HG02588 (cell line): ENCODE data around the gene PLCL2.

ENCODE experiments used
- ATAC-seq: cut with Tn5 transposase; IDR thresholded peaks from one replicate; pipeline ENCODE4 v1.9.1; 2021; ENCODE audit warnings: mild to moderate bottlenecking, moderate library complexity; ENCODE audit not compliant: unreplicated experiment

Gene PLCL2

DNA sequence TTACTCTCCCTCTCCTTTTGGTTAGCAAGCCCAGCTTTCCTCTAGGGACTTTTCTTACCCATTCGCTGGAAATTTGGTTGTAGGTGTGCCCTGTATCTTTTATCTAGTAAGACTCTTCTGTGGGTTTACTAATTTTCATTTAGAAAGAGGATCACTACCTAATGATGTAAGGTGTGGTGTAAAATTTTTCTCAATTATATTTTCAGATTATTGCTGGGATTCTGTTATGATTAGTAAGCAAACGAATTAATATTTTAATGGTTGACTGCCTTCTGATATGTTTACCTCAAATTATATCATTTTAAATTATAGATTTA lies 28.5 kb downstream of the PLCL2 start:
- no peak for ATAC-seq

DNA sequence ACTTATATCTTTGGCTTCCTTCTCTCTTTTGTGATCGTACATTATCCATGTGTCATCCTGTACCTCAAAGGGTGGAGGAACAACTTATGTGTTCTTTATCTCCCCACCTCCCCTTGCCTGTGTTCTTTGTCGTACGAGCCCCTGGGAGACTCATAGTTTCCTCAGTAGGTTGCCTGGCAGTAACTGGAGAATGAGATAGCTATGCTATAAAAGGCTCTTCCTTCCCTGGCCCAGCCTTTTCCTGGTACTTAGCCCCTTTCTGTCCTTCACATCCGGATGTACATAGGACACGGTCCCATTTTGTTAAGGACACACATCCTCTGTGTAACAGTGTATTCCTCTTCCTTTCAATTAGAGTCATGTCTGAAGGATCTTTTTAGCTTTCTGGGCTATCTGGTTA lies 32.1 kb downstream of the PLCL2 start:
- ATAC-seq: no peak

DNA sequence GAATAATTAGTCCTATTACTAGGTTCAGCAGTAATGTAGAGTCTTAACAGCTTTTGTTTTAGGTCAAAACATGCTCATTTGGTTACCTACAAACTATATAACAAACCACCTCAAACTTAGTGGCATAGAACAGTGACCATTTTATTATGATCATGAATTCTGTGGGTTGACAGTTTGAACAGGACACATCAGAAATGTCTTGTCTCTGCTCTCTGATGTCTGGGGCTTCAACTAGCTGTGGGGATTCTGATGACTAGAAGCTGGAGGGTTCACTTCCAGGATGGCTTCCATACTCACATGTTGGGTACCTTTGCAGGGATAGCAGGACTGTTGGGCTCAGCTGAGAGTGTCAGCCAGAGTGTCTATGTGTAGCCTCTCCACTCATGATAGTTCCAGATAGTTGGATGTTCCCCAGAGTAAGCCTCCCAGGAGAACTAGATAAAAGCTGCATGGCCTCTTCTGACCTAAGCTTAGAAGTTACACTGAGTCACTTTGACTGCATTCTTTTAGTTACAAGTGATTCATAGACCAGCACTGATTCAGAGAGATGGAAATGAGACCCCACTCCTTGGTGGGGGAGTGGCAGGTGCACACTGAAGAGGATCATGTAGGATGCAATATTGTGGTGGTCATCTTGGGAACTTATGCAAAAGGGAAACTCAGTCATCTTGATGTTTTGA lies 32.6 kb downstream of the PLCL2 start:
- no peak for ATAC-seq

DNA sequence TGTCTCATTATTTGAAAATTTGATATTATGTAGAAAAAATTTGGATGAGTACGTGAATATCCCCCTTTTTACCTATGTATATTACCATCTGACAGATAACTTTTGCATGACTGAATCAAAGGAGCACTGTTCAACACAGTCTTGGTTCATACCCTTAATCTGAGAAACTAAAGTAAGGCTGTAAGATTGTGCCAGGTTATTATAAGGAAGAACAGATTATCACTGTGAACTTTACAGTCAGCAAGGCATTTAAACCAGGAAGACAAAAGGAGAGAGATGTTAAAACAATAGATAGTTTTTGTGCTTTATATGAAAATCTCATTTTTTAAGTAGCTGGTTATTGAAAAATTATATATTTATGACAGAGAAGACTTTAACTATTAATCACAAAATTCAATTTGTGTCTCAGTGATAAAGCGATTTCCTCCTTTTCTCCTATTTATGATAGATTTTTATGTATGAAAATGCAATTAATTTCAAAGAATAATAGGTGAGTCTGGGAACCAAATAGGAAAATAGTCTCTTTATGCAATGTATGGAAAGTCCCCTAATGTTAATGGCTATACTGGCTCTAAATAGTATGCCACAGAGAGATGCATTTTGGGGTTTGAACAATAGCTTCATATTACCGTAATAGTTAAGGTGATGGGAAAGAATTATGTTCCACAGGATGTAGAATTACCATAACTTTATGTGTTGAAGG lies 33.4 kb downstream of the PLCL2 start:
- no peak for ATAC-seq

DNA sequence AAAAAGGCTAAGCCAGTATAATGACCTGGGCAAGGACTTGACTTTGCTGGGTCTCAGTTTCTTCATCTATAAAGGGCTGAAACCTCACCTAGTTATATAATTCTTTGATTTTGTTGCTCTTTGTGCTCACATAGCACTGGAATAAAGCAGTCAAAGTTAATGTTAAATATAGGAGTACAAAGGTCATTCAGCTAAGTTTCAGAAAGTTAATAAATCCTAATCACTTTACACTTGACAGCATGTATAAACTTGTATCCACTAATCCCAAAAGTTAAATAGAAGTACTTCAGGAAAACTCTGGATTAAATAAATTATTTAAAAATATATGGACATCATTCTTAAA lies 33.9 kb downstream of the PLCL2 start:
- no peak for ATAC-seq

DNA sequence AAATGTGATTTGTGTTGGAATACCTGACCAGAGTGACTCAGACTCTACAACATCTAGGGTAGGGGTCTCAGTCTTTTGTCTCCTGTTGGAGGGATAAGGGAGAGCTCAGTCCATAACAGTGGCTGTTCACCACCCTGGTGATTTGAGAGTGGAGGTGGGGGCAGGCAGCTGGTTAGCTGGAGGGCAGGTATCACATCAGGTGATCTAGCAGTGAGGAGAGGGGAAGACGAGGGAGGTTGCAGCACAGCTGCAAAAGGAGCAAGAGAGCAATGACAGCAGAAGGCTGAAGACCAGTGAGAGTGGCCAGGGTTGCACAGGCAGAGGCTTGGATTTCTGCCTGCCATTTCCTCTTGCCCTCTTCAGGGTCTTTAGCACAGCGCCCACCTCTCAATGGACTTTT lies 38.4 kb downstream of the PLCL2 start:
- no peak for ATAC-seq

DNA sequence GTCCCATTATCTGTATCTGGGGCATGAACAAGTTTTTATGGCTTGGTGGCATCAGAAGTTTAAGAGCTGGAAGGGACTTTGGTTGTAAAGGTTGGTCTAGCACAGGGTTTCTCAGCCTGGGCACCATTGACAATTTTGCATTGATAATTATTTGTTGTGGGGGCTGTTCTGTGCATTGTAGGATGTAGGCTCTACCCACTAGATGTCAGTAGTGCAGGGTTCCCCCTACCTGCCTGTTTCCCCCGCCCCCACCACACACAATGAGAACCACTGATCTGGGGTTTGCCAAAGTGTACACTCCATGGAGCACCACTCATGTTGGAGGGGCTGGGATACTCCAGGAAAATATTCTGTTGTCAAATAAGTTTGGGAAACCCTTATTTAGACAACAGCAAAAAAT lies 42.7 kb downstream of the PLCL2 start:
- ATAC-seq: no peak

DNA sequence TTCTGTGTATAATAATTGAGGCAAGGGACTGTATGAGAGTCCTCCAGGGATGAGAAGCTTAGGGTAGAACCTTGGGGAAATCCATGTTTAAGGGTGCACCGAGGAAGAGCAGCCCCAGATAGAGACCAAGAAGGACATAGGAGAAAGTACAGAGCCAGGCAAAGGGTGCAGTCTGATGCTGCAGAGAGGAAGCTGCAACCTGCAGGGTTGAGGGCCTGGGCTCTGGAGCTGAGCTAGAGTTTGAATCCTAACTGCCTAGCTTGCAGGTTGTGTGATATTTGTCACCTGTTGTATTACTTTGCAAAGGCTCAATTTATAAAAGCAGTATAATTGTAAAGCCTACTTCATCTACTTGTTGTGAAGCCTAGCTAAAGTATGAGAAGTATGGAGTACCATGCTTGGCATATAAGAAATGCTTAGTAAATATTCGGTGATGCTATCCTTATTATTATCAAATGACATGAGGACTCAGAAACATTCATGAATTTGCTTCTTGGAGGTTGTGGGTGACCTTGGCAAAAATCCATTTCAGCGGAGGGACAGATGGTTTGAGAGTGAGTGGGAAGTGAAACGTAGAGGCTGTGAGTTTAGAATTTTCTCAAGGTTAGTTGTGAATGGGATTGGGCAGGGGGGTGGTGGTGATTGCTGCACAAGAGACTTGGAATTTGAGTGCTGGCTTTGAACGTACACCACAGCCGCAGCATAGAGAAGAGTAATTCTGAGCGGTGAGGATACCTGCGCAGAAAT lies 43.8 kb downstream of the PLCL2 start:
- no peak for ATAC-seq

DNA sequence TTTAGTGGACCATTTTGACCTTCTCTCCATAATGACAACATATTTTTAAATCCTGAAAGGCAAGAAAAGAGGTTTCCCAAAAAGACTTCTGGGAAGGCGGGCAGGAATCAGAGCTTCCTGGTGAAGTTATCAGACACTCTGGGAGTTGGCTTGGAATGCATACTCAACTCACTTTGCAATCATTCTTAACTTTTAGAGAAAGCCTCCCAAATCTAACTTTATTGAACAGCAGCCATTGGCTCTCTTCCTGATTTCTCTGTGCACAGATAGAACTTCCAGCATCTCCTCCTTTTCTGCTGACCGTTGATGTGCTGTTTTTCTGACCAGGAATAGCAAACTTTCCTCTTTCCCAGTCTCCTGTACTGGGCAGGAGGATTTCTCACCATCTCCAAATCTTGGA lies 44.6 kb downstream of the PLCL2 start:
- no peak for ATAC-seq

DNA sequence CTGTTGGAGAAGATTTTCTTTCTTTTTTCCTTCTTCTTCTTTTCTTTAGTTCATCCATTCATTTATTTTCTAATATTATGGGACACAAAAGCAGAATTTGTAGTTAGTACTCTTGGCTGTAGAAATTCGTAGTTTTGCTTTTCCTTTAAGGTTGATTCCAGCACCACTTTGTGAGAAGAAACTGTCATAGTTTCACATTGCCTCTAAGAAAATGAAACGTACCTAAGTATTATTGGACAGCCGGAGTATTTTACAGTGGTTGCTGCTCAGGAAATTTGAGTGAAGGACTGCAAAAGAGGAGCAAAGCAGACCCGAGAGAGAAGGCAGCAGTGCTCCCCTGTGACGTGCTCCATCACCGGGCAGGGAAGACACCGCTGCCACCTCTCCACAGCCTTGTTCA lies 48.1 kb downstream of the PLCL2 start:
- no peak for ATAC-seq

DNA sequence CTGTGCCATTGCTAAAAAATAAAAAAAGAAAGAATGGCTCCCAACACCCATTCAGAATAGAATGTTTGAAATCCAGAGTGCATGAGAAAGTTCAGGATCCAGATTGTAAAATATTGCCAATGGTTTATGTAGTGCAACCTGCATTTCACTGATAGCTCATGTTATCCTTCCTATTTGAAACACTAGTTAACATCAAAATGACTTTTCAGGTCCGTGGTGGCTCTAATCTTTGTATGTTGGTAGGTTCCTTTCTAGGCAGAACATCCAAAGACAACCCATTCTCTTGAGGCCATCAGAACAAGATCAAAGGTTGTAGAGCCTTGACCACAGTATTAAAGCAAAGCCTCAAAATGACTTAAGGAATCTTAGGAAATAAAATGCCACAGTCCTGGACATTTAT lies 51.0 kb downstream of the PLCL2 start:
- no peak for ATAC-seq

DNA sequence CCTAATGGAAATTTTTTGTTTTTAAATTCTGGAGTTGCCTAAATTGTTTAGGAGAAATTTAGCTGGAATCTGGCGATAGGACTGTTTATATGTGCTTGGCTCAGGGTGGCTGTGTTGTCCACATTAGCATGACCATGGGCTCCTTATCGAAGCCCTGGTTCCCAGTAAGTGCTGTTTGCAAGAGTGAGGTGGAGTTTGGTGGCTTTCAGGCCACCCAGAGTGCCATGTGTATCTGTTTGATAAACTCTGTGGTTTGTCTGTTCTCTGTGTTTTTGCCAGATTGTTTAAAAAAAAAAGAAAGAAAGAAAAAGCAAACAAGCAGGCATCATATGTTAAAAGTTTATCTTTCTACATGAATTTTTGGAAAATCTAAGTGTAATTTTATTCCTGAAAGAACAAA lies 51.5 kb downstream of the PLCL2 start:
- ATAC-seq: no peak

DNA sequence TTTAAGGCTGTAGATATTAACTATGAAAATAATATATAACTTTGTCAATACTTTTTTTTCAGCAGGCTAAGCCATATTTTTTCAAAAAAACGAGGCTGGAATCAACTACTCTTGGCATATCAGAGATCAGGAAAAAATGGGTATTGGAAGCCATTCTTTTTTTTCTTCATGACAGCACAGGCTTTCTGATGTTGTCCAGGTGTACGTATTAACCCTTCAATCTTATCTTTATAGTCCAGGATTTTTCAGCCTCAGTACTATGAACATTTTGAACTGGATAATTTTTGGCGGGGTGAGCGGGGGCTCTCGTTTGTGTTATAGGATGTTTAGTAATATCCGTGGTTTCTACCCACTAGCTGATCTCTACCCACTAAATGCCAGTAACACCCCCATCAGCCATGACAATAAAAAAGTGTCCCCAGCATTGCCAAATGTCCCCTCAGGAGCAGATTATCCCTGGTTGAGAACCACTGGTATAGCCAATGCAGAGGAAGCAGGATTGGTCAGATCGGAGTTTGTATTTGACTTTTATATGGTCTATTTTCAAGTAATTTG lies 52.0 kb downstream of the PLCL2 start:
- ATAC-seq: no peak

DNA sequence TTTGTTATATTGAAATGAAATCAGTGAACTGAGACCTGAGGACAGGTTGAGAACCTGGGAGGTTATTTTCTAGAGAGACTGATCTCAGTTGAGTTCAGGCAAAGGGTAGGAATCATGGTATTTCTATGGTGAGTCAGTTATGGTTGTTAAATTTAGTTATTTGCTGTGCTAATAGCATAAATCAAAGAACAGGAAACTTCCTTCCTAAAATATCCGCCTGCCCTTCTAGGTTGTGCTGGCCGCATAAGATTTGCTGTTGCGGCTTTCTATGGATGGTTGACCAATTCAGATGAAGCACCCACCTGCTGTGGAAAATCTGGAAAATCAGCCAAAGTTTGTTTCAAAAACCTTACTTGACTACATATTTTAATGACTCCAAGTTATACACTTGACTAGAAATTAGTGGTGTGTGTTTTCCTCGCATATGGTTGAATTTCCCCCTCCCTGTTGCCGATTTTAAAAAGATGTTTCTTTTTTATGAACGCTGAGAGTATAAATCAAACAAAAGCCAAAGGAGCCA lies 52.6 kb downstream of the PLCL2 start:
- ATAC-seq: no peak

DNA sequence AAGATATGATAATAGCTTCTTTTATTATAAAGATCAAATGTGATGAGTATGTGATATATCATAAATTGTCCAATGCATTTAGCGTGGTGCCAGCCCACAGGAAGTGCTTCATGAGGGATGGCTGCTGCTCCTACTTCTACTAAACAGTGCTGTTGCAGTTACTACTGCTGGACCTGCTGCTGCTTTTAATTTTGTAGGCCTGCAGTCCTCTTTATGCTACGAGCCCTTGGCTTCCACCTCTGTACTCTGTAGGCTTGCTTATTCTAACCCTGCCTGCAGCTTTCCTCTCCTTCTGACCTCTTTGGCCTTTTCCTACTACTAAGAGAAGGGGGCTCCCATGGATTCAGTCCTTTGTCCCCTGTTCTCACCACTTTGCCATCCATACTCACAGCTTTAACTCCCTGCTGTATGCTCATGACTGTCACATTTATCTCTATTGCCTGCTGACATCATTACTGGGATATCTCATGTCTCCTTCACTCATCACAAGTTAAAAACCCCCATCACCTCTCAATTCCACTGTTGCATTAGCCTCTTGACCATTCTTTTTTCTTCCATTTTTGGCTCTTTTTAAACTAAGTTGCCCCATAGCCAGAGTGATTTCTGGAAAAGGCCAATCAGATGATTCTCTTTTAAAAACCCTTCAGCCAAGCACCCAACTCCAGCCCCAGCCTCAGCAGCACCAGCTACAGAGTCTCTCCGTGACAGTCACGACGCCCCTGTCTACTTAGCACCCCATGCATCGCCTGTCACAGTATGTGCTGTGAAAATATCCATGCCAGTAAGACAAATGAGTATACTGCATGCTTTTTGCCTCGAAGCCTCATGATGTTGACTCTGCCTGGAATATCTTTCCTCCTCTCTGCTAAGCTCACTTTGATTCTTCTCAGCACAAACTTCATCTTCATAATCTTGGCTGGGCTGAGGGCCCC lies 56.3 kb downstream of the PLCL2 start:
- no peak for ATAC-seq

DNA sequence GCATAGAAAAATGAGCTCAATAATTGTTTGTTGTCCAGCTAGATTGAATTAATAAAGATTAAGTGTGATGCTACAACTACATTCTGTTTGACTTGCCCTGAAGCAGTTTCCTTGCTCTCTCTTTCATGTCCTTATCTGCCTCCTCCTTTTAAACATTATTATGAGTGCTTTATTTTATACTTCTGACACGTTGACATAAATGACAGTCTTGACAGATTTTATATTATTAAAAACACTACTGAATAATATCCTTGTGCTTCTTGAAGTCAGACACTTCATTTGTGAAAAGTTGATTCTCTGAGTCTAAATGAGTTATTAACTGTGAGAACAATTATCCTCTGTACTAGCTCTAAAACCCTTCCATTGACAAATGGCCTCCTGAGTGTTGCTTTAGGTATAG lies 58.2 kb downstream of the PLCL2 start:
- no peak for ATAC-seq

DNA sequence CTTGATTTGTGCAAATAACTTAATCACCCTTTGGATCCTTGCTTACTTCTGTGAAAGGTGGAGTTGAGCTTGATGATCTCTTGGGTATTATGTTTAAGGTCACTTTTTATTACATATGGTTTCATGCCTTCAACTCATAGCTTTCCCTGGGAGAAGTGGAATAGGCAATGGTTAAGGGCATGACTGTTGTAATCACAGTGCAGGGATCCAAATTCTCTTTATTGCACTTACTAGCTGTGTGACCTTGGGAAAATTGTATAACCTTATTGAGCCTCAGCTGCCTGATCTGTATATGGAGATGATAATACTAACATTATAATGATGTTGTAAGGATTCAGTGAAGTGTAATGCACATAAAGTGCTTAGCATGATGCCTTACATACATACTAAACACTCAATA lies 59.1 kb downstream of the PLCL2 start:
- no peak for ATAC-seq

DNA sequence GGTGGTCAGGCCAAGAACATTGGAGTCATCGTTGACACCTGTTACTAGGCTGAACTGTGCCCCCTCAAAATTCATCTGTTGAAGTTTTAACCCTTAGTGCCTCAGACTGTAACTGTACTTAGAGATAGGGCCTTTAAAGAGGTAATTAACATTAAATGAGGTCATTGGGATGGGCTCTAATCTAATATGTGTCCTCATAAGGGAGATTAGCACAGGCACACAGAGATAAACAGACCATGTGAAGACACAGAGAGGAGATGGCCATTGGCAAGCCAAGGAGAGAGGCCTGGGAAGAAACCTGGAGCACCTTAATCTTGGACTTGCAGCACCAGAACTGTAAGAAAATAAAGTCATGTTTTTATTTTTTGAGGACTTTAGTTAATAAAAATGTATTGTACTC lies 59.6 kb downstream of the PLCL2 start:
- ATAC-seq: no peak

DNA sequence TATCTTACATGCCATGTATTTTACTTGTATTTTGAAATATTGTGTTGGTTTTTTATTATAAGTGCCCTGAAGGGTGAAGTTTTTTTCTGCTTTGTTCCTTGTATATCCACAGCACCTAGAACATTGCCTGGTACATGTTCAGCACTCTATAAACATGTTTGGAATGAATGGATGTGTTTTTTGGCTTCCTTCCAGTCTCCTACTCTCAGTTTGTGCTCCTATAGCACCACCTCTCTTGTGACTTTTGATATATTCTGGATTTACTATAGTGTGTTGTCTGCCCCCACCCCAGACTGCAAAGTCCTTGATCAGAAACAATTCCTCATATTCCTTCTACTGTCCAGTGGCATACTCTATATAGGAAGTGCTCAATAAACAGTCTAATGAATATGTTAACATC lies 60.6 kb downstream of the PLCL2 start:
- no peak for ATAC-seq

DNA sequence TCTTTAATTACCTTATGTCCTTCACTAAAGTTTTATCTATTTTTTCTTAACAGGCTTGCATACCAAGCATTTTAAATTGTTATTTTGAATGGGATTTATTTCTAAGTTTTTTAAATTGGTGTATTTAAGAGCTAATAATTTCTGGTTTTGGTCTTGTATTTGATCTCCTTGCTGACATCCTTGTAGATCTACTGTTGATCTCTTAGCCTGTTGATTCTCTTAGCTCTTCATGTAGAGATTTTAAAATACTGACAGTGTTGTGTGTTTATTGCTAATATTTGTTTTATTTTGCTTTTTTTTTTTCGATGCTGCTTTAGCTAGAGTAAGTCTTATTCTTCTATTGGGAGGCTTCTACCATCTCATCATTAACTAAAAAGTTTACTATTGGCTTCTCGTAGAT lies 65.5 kb downstream of the PLCL2 start:
- no peak for ATAC-seq

DNA sequence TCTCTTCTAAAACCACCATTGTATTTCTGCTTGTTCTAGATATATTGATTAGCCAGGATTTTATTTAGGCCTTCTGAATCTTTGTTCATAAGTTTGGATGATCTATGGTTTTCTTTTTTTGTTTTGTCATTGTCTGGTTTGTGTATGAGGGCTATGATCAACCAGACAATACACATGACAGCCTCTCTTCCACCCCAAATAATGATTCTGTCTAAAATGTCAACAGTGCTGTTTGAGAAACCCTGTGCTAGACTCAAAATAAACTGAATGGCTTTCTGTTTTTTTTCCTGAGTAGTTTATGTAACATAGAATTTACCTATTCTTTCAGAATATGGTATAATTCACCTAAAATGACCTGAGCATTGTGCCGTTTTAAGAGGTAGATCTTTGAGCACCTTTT lies 66.1 kb downstream of the PLCL2 start:
- no peak for ATAC-seq
